K562 (cell line): ENCODE data around the gene EMX1. TPM values are rescaled to one million over a fixed set of nuclear protein-coding genes. Genes with fewer than 3 reads are reported as not detected.

Experiments used
- ATAC-seq: fragments of 200-7000 bp; cut with Tn5 transposase; 3 replicates; pipeline ENCODE4 v1.9.1; 2020; ENCODE audit warnings: moderate library complexity
- BruUV-seq: library from RNA; stranded (reverse); fragments of 400-500 nt; replicated peaks from 2 replicates; lab custom pipeline; 2021; lab: Mats Ljungman, UMichigan
- CTCF ChIA-PET: fragments of 300-600 bp; formaldehyde crosslinking; extraction: SDS; loops from one replicate; lab custom pipeline; 2021; ENCODE audit warnings: low intra/inter-chr PET ratio; lab: Yijun Ruan, JAX
- POLR2A ChIA-PET: fragments of 300-600, 350-650 bp; sonication (Branson Sonifier 250); formaldehyde crosslinking; extraction: SDS; loops from one replicate; lab custom pipeline; 2021; ENCODE audit warnings: antibody characterized with exemption, inconsistent platforms; lab: Yijun Ruan, JAX
- DNase-seq, 4 experiments: peaks; one replicate each; pipeline versions ENCODE4 v3.0.0 to v3.0.0-alpha.2; 2011 to 2018; ENCODE audit warnings: low spot score in 3 of 4, mixed read lengths in 3 of 4; ENCODE audit errors: extremely low read depth in 1 of 4
- FAIRE-seq: peaks from 2 replicates; lab custom pipeline; 2011; peaks lifted over from hg19 to GRCh38; lab: Jason Lieb, UNC
- H2AFZ ChIP-seq: 2 replicates; pipeline ENCODE4 v1.6.0; 2011; ENCODE audit warnings: low read depth, low read length, control low read depth, inconsistent platforms
- H3K27ac ChIP-seq: fragments of 200-600 bp; 3 replicates; pipeline ENCODE4 v1.8.0; 2011; ENCODE audit warnings: low read depth, mild to moderate bottlenecking, control low read depth, inconsistent platforms, low read length, moderate library complexity, mixed read lengths; ENCODE audit errors: extremely low read depth
- H3K27me3 ChIP-seq, 2 experiments: fragments of 300-600 bp in 1 of 2; 2 replicates in 1 of 2; 3 replicates in 1 of 2; pipeline versions ENCODE4 v1.6.0 to v1.8.0; 2011; ENCODE audit warnings: inconsistent platforms in 2 of 2, low read length in 2 of 2, mild to moderate bottlenecking in 1 of 2, mixed read lengths in 1 of 2, moderate library complexity in 1 of 2; ENCODE audit not compliant: control insufficient read depth in 2 of 2, insufficient read depth in 2 of 2
- H3K36me3 ChIP-seq: fragments of 300-600 bp; 3 replicates; pipeline ENCODE4 v1.8.0; 2011; ENCODE audit warnings: mild to moderate bottlenecking, low read length, inconsistent platforms; ENCODE audit not compliant: control insufficient read depth, insufficient read depth
- H3K4me1 ChIP-seq, 2 experiments: fragments of 200-600 bp in 1 of 2; replicated peaks in 1 of 2; 2 replicates in 1 of 2; 3 replicates in 1 of 2; pipeline versions ENCODE4 v1.5.1 to v1.8.0; 2011; ENCODE audit warnings: inconsistent platforms in 2 of 2, low read length in 2 of 2, mild to moderate bottlenecking in 1 of 2, mixed read lengths in 1 of 2, moderate library complexity in 1 of 2; ENCODE audit not compliant: control insufficient read depth in 2 of 2, insufficient read depth in 2 of 2
- H3K4me2 ChIP-seq: 2 replicates; pipeline ENCODE4 v1.6.1; 2011; ENCODE audit warnings: low read length, control low read depth, inconsistent platforms, mixed read lengths; ENCODE audit not compliant: insufficient read depth
- H3K4me3 ChIP-seq: fragments of 200-600 bp; sonication (generic), shearing (Covaris generic); 2 replicates; pipeline ENCODE4 v1.5.1; 2016; ENCODE audit warnings: control low read depth, inconsistent platforms
- H3K79me2 ChIP-seq: fragments of 200-600 bp; 3 replicates; pipeline ENCODE4 v1.8.0; 2011; ENCODE audit warnings: low read length, inconsistent platforms; ENCODE audit not compliant: control insufficient read depth, insufficient read depth
- H3K9ac ChIP-seq, 2 experiments: 2 replicates each; pipeline versions ENCODE4 v1.6.0 to v1.6.1; 2011; ENCODE audit warnings: low read depth in 2 of 2, low read length in 2 of 2, control low read depth in 1 of 2, inconsistent platforms in 1 of 2, mild to moderate bottlenecking in 1 of 2, mixed read lengths in 1 of 2; ENCODE audit not compliant: insufficient read depth in 1 of 2
- H3K9me1 ChIP-seq: one replicate; pipeline ENCODE4 v1.6.0; 2011; ENCODE audit warnings: inconsistent platforms, mild to moderate bottlenecking, low read length, moderate library complexity; ENCODE audit not compliant: control insufficient read depth, insufficient read depth
- H3K9me3 ChIP-seq: replicated peaks from 2 replicates; pipeline ENCODE4 v1.5.1; 2011; ENCODE audit warnings: low read depth, low read length, inconsistent platforms; ENCODE audit not compliant: control insufficient read depth, insufficient read depth
- H4K20me1 ChIP-seq: replicated peaks from 2 replicates; pipeline ENCODE4 v1.6.1; 2011; ENCODE audit warnings: low read length, inconsistent platforms, mixed read lengths; ENCODE audit not compliant: control insufficient read depth, insufficient read depth
- KHSRP ChIP-seq: fragments of 450-650 bp; IDR thresholded peaks from 2 replicates; pipeline ENCODE4 v1.6.1; 2017
- PBX2 ChIP-seq, 2 experiments: IDR thresholded peaks in 1 of 2; conservative IDR thresholded peaks in 1 of 2; 2 replicates each; pipeline ENCODE4 v1.6.1; 2016; ENCODE audit warnings: low read depth in 2 of 2, mild to moderate bottlenecking in 1 of 2, missing compliant biosample characterization in 1 of 2, missing genetic modification characterization in 1 of 2, moderate library complexity in 1 of 2
- THRAP3 ChIP-seq: fragments of 450-650 bp; IDR thresholded peaks from 2 replicates; pipeline ENCODE4 v1.6.1; 2016; ENCODE audit warnings: mild to moderate bottlenecking, inconsistent platforms, borderline replicate concordance
- TOE1 ChIP-seq, 2 experiments: fragments of 450-650 bp in 1 of 2; sonication (generic) in 1 of 2; formaldehyde crosslinking in 1 of 2; IDR thresholded peaks; 2 replicates each; pipeline versions ENCODE4 v1.7.1 to v1.8.0; 2016 to 2022; ENCODE audit warnings: borderline replicate concordance in 2 of 2, mild to moderate bottlenecking in 2 of 2, antibody characterized with exemption in 1 of 2, inconsistent platforms in 1 of 2, low read depth in 1 of 2, missing genetic modification reagents in 1 of 2, moderate library complexity in 1 of 2
- ZNF655 ChIP-seq: fragments of 250-450 bp; sonication (Bioruptor Pico); IDR thresholded peaks from 2 replicates; pipeline ENCODE4 v1.5.0; 2021
- WGBS: fragments of 100-300 bp; shearing (Covaris generic); methylation state at CpG from one replicate; pipeline ENCODE4 v1.1.6; 2016; ENCODE audit warnings: low coverage, mixed read lengths; ENCODE audit not compliant: insufficient coverage; ENCODE audit errors: missing lambda C conversion rate; 5-methylcytosine and 5-hydroxymethylcytosine counted together
- in situ Hi-C: fragments of 300-500 bp; cut with MboI; formaldehyde crosslinking; loops from 4 replicates; pipeline ENCODE4 v1.15.0; 2018; ENCODE audit warnings: inconsistent platforms, mixed read lengths
- intact Hi-C: fragments of 100-400 bp; cut with micrococcal nuclease; formaldehyde crosslinking; loops from 2 replicates; pipeline ENCODE4 v1.14.2; 2022
- polyA plus RNA-seq, 8 experiments: library from polyadenylated mRNA; depleted of rRNA in 4 of 8; stranded (reverse) in 5 of 8; unstranded in 3 of 8; fragments of >200 nt; fragmentation: Nextera tagmentation in 2 of 8; fragmentation: Illumina TruSeq in 1 of 8; extraction: Ambion mirVana in 2 of 8; extraction: Trizol in 1 of 8; gene quantifications; 2 replicates each; pipeline versions ENCODE4 v1.2.1 to v1.2.3, GENCODE V29; 2011 to 2014; ENCODE audit warnings: inconsistent platforms in 1 of 8, missing spikeins in 1 of 8
- total RNA-seq, 7 experiments: library from RNA; depleted of rRNA in 6 of 7; stranded (reverse); fragments of >200 nt in 6 of 7; fragmentation: Illumina TruSeq in 2 of 7; extraction: Trizol in 2 of 7; gene quantifications; 2 replicates each; pipeline versions ENCODE4 v1.2.1 to v1.2.3, GENCODE V29; 2011 to 2021; ENCODE audit warnings: low replicate concordance in 1 of 7

Gene EMX1
- total and polyA plus RNA-seq, 9 of the 15 experiments (the other 6 are each of a cell fraction or from before 2014, with no cell fraction given): 0.10 to 0.32 (median 0.21) TPM; not detected in 6

- TF ChIP-seq TOE1 (IDR thresholded peaks at IDR 0.05; ENCODE audit: borderline replicate concordance) (0 out of 2 replicates have a peak, but pooled peaks have one; percentile 40), TOE1 (CRISPR knock-in tag; IDR thresholded peaks at IDR 0.05; ENCODE audit: borderline replicate concordance, low read depth) (no peak)
These were observed at the start of gene EMX1 (continued) for GRCh38 chr2:72917138-72917876.

DNA sequence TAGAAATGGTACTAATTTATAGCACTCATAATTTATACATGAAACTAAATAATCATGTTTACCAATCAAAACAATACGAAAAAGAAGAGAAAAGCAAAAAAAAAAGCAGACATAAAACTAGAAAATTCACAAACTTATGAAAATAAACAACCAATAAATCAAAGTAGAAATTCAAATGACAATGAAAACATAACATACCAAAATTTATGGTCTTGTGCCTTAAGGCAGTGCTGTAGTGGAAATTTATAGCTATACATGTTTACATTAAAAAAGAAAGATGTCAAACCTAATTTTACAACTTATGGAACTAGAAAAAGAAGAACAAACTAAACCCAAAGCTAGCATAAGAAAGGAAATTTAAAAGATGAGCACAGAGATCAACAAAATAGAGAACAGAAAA is 46.3 kb upstream of the EMX1 start:
- BruUV-seq: no TSS peak
- Histone ChIP-seq H3K9me3 (no peaks in the 10 kb centered on the region), H4K20me1 (no peaks in the 10 kb centered on the region), H3K27ac (no peak overlapping the region), H3K4me1 (no peaks in the 10 kb centered on the region), H3K79me2 (no peaks in the 10 kb centered on the region), H3K9me1 (no peaks in the 10 kb centered on the region), H3K4me3 (no peak overlapping the region), H3K36me3 (no peaks in the 10 kb centered on the region), H3K27me3 (no peaks in the 10 kb centered on the region), H2AFZ (no peak overlapping the region), H3K4me2 (no peak overlapping the region), H3K9ac (no peak overlapping the region)
- DNase-seq (no peak), ATAC-seq (no peak), FAIRE-seq (no peak)
- 0% methylated on average over 1 of the region's 1 CpG for WGBS
- intact Hi-C loops (no loop called here), in situ Hi-C loops (no loop called here)
- ChIA-PET POLR2A (no interaction called here), CTCF (no interaction called here)
- TF ChIP-seq PBX2 (CRISPR knock-in tag; IDR thresholded peaks at IDR 0.05; ENCODE audit: low read depth) (no peak), PBX2 (tag; conservative IDR thresholded peaks at IDR 0.05; ENCODE audit: low read depth) (0 out of 2 replicates have a peak, but pooled peaks have one; percentile 12), ZNF655 (no peak), KHSRP (no peak), THRAP3 (no peak)
